K562 treated with DMSO at 1 percent for 48 hours (cell line): Measurements from ENCODE around the gene CXXC5. TPM values are rescaled to one million over a fixed set of nuclear protein-coding genes. Genes with fewer than 3 reads are reported as not detected.

Experiments
- total RNA-seq: library from RNA; unstranded; fragments of 300-600 nt; gene quantifications from 2 replicates; pipeline ENCODE4 v1.2.3, GENCODE V29; 2022; ENCODE audit warnings: low replicate concordance; ENCODE audit errors: extremely low read depth

CXXC5 gene
- not detected in 2 replicates for total RNA-seq

GRCh38 chr5:139648205-139649081 is at the start of gene CXXC5:
Gene CXXC5, plus strand, starts transcription at chr5:139648349. Its CDS starts 32,175 bp downstream, at chr5:139680524.

Other genes with a start within 250 kb of the CXXC5 start
- not detected in 2 replicates for gene SPATA24, start 244.3 kb upstream of the CXXC5 start, total RNA-seq
- not detected in 2 replicates for gene DNAJC18, start 208.8 kb upstream of the CXXC5 start, total RNA-seq
- gene ECSCR, start 185.6 kb upstream of the CXXC5 start, total RNA-seq = not detected in 2 replicates
- gene SMIM33, start 177.3 kb upstream of the CXXC5 start, total RNA-seq = not detected in 2 replicates
- not detected in 2 replicates for gene STING1, start 165.6 kb upstream of the CXXC5 start, total RNA-seq
- gene UBE2D2, start 87.0 kb upstream of the CXXC5 start, total RNA-seq = not detected in 2 replicates
- not detected in 2 replicates for gene PSD2, start 147.5 kb downstream of the CXXC5 start, total RNA-seq